NOMO-1 treated with dmso at 0.1 percent for 144 hours (cell line): ENCODE data around the gene PCED1B.

Experiments
- DNase-seq: peaks from one replicate; lab custom pipeline; 2025; ENCODE audit not compliant: unreplicated experiment; lab: John Stamatoyannopoulos, UW

Gene PCED1B

GRCh38 chr12:47088021-47088944, 8.9 kb downstream of the PCED1B start:
- no peak for DNase-seq

- DNase-seq: no peak
Observed at GRCh38 chr12:47091009-47091408, 11.6 kb downstream of the PCED1B start.

- DNase-seq: no peak
Observed at GRCh38 chr12:47094804-47095203, 15.4 kb downstream of the PCED1B start.

DNA sequence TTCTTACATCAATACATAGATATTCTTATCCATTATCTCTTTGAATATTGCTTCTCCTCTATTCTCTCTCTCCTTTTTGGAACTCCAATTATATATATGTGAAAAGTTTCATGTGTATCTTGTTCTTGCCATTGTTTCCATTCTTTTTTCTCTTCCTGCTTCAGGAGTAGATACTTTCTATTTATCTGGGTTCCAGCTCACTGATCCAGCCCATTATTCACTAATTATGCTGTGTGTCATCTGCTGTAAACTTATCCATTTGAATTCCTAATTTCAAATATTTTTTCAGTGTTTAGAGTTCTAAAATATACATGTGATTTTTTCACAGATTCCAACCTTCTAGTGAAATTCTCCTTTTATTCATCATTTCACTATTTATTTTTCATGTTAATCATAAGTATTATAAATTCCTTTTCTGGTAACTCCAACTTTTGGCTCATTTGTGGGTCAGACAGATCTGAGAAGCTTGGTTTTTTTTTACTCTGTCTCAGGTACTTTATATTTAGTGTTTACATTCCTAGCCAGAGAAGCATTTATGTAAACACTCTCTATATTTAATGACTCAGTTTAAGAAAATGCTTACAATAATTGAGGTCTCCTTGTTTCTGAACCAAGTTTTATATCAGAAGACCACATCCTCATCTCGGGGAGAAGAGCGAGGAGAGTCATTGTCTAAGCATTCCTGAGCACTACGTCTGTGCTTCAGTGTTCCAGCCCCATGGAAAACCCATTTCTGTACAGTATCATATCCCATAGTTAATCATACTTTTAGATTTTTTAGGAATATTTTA, 16.2 kb downstream of the PCED1B start:
- no peak for DNase-seq

DNA sequence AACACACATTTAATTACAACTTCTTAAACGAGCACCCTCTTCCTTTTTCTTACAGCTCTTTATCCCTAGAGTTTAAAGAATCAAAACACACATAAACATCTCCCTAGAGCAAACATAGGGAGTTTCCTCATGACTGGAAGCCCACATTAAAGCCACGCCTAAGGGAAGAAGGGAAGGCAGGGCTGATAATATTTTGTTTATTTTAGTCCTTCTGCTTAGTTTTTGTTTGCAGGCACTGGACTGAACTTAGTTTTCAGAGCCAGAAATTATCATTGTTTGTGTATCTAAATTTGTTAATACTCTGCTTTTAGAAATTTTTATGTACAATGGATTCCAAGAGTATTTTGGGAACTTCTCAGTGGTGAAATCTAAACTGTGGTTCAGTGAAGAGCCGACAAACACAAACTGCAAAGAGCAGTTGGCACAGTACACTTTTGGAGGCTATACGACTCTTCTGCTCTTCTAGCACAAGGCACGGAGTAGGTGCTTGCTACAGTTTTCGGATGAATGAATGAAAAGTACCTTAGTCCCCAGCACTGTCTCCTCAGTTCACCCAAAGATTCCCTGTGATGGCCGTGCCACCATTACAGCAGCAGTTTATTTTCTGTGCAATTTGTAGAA, 18.0 kb downstream of the PCED1B start:
- DNase-seq: no peak

- DNase-seq: no peak
Observed at GRCh38 chr12:47098099-47098498, 18.7 kb downstream of the PCED1B start.

- no peak for DNase-seq
Observed at GRCh38 chr12:47099610-47100009, 20.2 kb downstream of the PCED1B start.

DNA sequence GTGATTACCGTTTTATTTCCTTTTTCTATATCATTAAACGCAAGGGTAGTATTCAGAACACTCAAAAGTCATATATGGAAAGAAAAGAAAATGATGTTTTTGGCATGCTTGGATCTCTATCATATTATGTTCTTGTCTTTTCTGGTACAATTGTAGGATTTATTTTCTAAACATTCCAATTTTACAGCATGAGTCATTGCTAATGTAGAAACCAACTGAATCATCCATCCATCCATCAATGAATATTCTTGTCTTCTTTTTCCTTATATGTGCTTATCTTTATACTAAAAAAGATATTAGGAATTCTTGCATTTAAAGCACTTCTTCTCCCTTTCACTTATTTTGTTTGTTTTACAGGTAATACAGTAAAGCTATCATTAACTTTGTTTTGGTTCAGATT, 20.7 kb downstream of the PCED1B start:
- no peak for DNase-seq

- DNase-seq: no peak
Observed at GRCh38 chr12:47102406-47102805, 23.0 kb downstream of the PCED1B start.

DNA sequence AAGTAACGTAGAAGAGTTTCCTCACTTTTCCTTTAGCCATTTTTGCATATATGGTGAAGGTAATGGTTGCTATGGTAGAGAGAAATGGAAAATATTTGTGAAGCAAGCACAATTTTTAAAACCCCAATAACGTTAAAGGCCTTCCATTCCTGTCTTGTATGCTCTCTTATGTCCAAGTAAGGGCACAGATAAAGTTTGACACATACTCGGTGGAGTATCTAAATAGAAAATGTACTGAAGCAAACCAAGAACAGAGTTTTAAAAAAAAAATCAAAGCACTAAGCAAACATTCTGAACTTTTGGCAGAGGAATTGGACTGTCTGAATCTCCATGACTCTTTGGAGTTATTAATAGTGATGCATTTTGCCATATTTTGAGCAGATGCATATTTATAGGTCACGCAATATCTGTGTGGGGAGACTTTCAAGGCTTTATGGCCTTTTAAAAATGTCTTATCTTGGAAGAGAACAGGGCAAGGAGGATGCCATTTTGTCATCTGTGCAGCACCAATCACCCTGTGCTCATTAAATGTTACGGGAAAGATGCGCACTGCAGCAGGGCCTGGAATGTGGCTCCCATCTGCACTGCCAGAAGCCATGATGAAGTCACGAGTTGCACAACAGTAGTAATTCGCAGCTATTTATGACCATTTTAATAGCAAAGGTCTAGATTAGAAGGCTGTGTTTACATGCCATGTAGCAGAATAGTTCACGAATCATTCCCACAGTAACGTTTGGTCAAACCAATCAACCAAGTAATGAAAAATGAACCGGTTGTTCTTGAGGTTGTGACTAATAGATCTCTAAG, 23.6 kb downstream of the PCED1B start:
- DNase-seq: no peak

DNA sequence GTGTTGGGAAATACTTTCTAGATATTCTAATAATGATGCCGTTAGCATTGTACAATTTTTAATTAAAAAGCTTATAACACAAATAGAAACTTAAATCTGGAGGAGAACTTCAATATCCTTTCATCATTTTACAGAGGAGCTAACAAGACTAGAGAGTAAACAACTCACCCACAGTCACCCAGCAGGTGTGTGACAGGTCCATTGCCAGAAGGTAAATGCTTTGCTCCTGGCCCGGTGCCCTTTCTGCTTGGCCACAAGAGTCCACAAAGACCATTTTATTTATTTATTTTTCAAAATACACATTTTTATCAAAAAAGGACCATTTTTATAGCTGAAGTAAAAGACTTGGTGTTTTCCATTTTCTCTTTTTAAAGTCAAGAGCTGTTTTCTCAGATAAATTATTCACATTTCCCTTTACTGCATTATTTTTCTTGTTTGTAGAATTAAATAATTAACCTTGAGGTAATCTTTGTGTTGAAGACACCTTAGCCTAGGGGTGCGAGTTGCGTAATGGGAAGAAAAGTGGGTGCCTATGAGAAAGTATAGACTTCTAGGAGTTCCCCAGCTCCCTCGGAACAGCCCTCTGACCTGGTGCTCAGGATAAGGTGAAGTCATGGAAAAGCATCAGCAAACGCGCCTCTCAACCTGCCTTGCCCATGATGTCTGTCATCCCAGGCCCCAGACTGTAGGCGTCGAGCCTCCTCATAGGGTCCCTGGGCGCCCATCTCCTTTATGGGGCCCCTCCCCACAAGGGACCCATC, 26.7 kb downstream of the PCED1B start:
- DNase-seq: no peak

GRCh38 chr12:47107446-47107845, 28.0 kb downstream of the PCED1B start:
- DNase-seq: no peak

GRCh38 chr12:47107926-47108325, 28.5 kb downstream of the PCED1B start:
- DNase-seq: no peak

DNA sequence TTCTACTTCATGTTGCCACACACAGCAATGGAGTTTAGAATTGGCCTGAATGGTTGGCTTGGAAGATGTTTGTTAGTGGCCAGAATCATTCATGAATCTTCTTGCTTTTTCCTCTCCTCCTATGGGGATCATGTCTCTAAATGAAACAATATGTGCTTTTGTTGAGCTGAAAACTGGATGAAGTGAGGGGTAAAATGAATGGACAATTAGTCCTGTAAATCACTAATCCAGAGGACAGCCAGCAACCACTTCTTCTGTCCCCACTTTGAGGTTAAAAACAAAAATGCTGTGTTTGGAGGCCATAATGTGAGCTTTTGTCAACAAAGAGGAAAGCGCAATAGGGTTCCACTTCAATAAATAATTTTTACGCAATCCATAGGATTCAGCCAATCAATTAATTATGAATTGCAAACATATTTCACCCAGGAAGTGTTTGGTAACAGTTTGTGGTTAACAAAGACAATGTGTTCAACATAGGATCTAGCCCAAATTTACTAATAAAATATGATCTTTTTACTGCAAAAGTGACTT, 30.7 kb downstream of the PCED1B start:
- DNase-seq: no peak

DNA sequence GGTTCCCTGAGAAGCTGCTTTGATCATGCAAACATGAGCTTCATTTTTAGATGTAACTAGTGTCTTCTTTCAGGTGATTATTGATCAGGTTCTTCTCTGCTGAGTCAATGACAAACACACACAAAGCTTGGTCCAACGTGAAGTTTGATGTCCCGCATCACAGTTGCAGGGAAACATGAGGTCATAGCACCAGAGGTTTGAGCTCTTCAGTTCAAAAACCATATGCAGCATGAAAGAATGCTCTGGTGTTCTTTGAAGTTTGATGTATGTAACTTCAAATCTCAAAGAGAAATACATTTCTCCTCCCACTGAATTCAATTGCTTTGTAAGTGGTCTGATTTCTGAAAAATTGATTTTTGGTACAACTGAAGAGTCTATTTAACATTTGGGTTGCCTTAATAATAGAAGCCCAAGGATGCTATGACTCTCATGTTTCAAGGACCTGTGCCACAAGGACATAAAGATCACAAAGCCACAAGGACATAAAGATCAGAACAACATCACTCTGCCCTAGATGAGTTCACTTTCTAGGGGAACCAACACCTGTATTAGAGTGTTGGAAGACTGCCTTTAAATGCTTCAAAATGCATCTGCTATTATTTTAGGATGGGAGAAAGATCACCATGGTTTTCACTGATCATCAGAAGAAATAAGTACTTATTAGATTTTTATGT, 31.4 kb downstream of the PCED1B start:
- no peak for DNase-seq

DNA sequence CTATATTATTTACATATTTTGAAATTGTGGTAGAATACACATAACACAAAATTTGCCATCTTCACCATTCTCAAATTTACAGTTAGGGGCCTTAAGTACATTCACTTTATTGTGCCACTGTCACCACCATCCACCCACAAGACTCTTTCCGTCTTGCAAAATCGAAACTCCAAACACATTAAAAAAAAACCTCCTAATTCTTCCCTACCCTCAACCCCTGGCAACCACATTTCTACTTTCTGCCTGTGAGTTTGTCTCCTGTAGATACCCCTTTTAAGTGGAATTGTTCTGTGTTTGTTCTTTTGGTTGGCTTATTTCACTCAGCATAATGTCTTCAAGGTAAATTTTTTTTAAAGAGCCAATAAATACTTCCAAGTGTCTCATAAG, 32.0 kb downstream of the PCED1B start:
- DNase-seq: peak; percentile 61

DNA sequence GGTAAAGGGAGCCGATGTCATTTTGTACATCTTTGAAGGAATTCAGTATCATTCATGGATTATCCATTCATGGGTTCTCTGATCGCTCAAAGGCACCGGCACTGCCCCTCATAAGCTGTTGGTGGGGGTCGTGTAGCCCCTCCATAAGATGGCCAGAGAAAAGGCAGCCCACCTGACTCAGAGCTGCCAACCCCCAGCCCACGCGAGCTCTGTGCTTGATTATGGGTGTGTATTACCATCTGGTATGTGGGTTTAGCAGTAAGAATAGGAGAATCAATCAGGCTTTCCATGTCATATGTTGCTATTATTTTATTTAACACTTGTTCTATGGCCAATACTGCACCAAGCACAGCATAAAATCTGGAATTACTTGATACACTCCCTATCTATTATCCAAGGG, 32.4 kb downstream of the PCED1B start:
- no peak for DNase-seq

DNA sequence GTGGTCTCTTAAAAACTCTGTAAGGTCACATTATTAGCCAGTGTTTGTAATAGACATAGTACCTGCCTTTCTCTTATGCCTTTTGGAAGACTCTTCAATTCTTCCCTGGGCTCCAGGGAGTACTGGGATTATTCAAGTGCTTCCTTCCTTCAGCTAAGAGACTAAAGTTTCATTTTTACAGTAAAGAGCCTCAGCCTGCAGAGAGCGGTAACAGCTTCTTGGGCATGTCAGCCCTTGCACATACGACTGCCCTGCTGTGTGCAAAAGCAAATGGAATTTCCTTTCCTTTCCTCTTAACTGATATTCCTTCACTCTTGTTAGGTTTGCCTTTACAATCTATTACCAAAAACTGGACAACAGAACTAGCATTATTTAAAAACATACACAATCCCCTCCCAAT, 33.3 kb downstream of the PCED1B start:
- DNase-seq: no peak

DNA sequence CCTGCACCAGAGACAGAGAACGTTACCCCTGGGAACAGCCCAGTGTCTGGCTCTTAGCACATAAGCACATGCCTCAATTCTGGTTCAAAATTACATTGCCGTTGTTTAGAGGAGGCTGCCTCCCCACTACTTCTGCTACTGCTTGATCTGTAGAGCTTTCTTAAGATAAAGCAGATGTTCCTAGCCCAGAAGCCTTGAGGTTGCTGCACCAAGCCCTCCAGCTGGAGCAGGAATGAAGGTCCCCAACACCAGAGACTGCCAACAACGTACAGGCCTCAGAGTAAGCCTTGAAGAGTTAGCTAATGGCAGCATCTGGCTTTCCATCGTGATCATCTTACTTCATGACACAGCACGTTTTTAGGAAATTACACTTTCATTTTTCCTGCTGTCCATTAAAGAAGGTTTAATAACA, 35.1 kb downstream of the PCED1B start:
- DNase-seq: no peak
